NCI-H748 (cell line): ENCODE measurements around the gene CCDC102A.

ENCODE experiments used
- DNase-seq: peaks from one replicate; lab custom pipeline; 2025; ENCODE audit not compliant: unreplicated experiment; lab: John Stamatoyannopoulos, UW

CCDC102A gene

DNA sequence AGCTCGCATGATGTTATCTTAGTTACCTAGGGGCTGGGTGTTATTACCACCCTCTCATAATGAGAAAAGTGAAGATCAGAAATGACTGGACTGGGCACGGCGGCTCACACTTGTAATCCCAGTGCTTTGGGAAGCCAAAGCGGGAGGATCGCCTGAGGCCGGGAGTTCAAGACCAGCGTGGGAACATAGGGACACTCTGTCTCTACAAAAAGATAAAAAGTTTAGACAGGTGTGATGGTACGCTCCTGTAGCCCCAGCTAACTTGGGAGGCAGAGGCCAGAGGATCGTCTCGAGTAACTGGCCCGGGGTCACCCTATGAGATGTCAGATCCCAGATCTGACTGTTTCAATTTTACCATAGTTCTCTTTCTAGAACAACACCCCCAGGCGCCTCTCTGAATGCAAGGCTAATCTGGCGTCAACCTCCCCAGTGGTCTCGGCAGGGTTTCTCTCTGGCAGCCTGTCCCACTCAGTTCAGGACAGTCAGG is 1.9 kb upstream of the CCDC102A start:
- no peak for DNase-seq

DNA sequence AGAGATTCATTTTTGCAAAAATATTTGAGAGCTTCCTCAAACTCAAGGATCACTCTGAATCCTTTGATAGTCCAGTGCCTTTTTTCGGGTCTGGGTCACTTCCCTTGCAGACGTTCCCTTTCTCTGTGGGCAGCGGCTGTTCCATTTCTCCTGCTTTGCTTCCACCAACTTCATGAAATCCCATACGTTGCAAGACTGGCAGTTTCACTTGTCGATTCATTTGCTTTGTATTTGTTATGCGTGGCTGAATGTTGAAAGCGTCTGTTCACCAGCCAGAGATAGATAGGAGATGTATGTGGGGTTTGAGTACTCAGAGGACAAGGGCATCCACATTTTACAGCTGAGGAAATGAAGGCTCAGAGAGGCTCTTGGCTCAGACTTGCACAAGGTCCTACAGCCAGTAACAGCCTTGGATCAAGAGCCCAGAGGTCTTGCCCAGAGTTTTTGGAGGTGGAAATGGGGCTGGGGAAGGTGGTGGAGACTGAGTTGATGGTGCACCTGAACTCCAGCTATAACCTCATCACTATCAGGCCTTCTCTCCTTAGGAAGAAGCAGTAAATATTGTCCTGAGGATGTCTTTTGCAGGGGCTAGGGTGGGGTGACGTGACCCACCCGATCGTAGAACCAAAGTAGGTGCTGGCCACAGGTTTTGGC is 1.3 kb upstream of the CCDC102A start:
- DNase-seq: no peak

DNA sequence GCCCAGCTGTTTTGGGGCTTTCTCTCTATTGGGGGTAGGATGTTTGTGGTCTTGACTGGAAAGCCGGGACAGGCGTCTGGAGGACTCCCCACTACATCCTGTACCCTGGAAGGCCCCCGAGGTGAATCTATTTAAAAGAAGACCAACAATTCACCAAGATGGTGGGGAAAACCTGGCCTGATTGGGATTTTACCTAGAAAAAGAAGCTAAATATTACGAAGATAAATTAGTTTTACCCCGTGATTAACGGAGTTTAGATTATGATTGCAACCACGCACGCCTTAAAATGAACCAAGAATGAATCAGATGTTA is 779 bp upstream of the CCDC102A start:
- no peak for DNase-seq

DNA sequence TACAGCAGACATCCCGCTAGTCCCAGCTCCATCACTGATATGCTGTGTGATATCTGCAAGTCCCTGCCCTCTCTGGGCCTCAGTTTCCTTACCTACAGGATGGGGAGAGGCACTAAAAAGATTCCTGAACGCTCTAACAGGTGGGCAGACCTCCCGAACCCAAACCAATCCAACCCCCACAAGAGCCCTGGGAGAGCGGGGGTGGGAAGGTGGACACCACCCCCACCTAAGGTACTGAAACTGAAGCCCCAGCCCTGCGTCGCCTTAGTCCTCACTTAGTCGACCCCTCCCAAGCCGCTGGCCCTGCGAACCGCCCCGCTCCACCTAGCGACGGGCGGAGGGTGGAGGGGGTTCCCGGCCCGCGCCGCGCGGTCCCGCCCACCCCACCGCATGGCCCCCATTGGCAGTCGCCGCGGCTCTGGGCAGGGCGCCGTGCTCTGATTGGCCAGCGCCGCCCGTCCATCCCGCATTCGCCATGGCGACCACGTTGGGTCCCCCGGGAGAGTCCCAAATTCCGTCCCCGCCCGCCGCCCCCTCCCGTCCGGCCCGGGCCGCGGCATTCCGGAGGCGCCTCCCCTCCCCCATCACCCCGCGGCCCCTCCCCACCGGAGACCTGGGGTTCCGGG is 578 bp downstream of the CCDC102A start:
- peak; percentile 69 for DNase-seq

DNA sequence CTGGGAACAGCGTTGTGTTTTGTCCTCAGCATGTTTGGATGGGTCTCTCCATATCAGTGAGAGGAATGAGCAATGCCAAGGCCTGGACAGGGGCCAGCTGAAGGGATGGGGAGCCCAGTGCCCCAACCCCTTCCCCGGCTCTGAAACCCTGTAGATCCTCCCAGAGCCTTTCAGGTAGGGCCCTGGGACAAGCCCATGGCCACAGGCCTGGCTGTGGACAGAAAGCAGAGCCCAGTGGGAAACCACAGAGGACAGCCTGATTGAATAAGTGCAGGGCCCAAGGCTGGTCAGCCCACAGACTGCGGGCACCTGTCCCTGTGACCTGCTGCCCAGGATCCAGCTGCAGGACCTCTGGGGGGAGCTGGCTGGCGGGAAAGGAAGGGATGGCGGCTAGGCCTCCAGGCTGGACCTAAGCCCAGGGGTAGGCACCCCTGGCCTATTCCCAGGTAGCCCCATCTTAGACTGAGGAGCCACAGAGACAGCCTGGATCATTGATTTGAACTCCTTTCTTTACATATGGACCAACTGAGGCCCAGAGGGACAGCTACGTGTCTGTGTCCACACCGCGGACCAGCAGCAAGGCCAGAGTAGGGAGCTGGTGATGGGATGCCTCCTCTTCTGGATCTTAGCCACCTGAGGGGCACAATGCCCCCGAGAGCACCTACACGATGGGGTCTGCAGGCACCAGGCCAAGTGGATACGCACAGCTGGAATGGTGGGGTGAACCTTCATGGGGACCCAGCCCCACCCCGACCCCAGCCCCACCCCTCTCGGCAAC is 1.3 kb downstream of the CCDC102A start:
- DNase-seq: no peak

DNA sequence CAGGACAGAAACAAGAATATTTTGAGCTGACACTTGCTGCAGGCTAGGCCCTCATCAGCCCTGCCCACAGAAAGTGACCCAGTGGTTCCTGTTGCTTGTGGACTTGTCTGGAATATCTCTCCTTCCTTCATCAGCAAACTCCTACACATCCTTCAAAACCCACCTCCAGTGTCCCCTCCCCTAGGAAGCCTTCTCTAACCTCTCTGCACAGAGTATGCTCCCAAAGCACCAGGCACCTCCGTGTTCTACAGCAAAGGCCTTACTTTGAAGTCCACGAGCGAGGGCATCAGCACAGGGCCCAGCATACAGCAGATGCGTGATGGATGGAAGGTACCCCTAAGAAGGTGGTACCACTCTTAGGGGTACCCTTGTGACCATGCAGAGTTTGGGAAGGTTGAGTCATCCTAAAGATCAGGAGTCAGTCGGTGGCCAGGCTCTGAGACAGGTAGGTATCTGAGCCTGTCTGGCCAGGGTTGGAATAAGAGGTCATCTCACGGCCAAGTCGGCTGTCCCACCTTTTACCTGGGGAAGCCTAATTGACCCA is 2.0 kb downstream of the CCDC102A start:
- no peak for DNase-seq

DNA sequence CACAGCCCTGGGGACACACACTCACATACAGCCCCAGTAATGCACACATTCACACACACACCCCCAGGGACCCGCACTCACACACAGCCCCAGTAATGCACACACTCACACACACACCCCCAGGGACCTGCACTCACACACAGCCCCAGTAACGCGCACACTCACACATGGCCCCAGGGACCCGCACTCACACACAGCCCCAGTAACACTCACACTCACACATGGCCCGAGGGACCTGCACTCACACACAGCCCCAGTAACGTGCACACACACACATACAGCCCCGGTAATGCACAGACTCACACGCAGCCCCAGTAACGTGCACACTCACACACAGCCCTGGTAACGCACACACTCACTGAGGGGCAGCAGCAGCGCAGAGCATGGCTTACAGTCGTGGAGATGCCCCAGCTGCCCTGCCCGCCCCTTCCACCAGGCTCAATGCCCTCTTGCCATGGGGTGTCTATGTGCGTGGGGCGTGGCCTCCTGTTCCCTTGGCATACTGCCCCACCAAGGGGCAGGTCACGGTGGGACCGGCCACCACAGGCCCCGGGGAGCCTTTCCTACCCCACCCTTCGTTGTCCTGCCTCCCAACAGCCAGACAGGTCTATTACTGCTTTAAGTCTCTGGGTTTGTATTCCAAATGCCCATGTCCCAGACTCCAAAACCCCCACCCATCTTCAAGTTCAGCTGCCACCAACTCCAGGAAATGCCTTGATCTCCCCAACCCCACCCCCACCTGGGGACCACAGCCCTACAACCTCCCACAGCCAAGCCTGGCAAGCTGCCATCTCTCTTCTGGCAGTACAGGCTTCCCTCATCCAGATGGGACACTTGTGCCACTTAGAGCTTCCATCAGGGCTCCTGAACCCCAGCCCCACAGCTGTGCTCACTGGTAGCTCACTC is 2.7 kb downstream of the CCDC102A start:
- no peak for DNase-seq

DNA sequence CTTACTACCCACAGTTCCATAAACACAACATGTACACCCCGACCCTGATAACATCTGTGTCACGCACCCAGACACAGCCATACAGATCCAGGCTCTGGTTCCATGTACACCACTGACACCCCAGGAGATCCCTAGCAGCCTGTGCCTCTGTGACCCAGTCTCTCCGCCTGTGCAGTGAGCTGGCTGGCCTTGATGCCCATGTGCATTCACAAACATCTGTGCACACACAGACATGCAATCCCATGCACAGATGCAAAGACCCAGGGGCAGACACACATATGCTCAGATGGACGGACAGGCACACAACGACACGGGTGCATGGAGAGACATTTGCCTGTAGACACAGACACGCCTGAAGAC is 4.1 kb downstream of the CCDC102A start:
- DNase-seq: no peak

DNA sequence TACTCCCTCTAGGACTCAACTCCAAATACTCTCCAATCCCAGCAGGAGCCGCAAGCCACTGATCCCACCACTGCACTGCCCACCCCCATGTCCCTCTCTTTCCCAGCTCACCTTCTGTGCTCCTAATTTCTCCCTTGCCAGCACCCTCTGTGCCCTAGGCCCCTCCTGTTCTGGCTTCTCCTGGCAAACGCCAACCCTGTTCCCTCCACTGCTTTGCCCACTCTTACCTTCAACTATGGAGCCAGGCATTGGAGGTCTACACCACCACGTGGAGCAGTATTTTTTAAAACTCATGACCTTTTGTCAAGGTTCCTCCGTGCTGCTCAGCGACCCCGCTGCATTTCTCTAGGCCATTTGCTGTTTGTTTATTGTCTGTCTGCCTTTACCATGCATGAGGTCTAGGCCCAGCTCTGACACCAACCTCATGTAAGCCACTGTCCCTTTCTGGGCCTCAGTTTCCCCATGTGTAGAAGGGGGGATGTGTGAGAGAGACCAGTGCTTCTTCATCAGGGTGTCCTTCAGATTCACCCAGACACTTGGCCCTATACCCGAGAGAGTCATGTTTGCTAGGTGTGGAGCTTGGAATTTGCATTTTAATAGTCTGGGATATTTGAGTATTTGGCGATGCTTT is 4.6 kb downstream of the CCDC102A start:
- DNase-seq: no peak

DNA sequence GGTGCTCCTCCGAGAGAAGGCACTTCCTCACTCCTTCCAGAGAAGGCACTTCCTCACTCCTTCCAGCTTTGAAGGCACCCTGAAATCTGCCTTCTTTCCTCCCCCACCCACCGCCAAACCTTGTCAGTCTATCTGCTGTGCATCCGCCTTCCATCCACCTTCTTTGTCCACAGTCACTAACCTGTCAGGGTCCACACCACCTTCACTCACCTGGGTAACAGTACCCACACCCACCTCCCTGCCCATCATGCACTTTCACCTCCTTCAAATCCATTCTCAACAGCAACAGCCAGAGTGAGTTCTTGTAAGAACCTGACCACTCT is 5.2 kb downstream of the CCDC102A start:
- no peak for DNase-seq

DNA sequence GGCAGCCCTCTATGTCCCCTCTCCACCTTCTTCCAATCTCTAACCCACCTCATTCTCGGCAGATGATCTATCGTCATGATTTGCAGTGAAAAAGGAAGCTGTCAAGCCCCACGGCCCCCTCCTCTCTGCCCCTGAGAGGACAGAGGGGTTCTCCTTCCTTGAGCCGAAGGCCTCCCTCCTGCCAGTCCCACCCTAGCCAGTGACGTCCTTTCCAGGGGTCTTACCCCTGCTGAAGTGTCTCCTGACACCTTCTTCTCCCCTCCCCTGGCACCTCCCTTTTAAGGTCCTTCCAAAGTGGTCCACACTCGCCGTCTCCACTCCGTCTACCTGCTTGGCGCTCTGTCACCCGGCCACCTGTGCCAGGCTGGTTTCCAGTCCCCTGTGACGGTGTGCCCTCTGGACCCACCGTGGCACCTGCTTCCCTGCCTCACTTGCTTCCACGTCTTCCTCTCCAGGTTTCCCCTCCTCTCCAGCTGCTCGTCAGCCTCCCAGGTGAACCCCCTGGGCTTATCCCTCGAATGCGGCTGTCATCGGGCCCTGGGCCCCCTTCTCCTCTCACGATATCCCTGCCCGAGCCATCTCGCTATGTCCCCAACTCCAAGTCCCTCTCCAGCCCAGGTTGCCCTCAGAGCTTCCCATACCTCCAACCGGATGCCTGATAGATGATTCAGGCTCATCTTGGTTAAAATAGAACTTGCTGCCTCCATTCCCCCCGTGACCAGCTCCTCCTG is 5.7 kb downstream of the CCDC102A start:
- no peak for DNase-seq

DNA sequence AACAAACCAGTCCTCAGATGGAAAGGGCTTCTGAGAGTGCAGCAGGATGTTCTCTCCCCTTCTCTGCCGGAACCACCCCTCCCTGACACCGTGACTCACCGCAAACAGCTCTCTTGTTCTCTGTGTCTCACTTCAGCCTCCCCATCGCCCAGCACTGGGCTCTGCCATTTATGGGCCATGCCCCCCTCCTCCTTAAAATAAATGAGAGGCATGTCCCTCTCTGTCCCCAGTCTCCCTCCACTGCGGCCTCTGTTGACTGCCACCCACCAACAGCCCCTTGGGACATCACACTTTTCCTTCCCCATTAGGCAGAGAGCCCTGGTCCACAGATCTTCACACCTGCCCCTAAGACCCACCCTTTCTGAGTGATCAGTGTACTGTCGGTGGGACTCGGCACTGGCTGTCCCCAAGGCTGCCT is 6.3 kb downstream of the CCDC102A start:
- no peak for DNase-seq

DNA sequence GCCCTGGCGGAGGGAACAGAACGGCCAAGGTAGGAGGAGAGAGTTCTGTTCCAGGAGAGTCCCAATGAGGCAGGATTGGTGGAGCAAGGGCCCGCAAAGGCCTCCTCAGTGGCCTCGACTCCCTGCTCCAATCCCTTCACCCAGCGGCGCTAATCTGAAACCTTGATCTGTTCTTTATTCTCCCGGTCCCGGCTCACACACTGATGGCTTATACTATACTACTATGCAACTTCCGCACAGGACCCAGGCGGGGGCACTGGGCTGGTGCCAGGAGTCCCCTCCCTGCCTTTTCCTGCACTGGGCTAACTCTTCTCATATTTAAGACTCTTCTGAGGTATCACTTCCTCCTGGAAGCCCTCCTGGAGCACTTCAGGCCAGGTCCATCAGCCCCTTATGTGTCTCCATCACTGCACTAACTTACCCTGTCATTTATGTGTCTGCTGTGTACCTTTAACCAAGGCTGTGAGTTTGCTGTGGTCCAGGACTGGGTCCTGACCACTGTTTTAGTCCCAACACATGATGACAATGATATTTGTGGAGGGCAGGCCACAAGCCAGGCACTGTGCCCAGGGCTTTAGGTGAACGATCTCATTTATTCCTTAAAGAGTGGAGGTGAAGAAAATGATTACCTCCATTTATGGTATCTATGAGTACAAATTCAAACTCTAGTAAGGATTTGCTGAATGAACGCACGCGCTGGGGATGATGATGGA is 6.8 kb downstream of the CCDC102A start:
- DNase-seq: no peak

DNA sequence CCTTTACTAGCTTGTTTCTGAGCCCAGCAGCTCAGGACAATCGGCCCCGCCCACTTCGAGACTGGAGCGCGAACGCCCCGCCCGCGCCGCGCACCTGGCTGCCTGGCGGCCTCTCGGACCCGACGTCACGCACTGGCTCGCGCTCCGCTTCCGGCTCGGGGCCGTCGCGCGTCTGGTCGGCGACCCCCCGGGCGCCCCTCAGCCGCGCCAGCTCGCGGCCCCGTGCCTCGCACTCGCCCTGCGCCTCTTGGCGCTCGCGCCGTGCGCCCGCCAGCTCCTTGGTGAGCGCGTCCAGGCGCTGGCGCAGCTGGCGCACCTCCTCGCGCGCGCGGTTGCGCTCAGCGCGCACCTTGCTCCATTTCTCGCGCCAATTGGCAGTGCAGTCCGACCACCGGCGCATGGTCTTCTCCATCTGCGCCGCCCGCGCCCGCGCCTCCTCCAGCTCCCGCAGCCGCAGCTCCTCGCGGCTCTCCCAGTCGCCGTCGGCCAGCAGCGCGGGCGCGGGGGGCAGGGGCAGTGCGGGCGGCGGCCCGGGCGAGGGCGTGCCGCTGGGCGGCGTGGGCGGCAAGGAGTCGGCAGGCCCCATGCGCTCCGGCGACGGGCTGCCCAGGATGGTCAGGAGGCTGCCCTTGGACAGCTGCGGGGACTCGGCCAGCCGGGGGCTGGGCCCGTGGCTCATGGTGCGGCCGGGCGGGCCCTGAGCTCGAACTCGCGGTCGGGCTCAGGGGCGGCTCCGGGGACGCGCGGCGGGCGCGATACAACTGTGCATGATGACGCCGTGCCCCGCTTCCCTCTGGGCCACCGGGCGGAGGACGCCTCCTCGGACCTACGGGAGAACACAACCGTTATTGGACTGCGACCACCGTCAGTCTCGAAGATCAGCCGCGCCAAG is 7.6 kb downstream of the CCDC102A start:
- DNase-seq: no peak

DNA sequence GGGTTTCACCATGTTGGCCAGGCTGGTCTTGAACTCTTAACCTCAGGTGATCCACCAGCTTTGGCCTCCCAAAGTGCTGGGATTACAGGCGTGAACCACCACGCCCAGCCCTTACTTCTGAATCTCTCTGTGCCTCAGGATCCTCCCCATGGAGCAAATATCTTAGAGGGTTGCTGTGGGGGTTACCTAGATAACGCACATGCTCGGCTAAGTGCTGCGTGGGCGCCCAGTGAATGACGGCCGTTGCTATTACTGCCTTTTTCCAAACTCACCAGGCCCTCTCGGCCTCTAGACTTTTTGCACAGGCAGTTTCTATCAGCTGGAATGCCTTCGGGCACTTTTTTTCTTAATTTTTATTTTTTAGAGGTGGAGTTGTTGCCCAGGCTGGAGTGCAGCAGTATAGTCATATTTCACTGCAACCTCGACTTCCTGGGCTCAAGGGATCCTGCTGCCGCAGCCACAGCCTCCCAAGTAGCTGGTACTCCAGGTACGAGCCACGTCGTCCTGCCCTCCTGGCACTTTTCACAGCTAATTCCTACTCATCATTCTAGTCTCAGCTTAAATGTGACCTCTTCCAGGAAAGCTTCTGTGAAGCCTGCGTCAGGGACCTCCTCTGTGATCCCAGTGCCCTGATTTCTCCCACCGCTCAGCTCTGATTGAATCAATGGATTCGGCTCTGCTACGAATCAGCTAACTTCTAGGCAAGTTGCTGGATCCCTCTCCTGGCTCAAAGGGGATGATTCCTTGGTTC is 8.6 kb downstream of the CCDC102A start:
- DNase-seq: no peak

DNA sequence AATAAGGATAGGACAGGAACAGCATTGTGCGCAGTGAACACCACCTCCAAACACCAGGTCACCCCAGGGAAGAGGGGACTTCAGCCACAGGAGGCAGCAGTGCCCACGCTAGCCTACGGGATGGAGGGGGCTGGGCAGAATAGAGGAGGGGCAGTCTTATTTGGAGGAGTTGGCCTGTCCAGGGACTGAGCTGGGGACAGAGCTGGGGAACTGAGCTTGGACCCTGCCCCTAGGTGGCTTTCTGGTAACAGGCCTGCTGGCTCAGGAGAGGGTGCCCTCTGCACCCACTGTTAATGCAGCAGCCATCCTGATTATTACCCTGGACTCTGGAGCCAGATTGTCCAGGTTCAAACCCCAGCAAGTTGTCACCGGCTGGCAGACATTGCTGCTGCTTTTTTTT is 9.3 kb downstream of the CCDC102A start:
- no peak for DNase-seq

DNA sequence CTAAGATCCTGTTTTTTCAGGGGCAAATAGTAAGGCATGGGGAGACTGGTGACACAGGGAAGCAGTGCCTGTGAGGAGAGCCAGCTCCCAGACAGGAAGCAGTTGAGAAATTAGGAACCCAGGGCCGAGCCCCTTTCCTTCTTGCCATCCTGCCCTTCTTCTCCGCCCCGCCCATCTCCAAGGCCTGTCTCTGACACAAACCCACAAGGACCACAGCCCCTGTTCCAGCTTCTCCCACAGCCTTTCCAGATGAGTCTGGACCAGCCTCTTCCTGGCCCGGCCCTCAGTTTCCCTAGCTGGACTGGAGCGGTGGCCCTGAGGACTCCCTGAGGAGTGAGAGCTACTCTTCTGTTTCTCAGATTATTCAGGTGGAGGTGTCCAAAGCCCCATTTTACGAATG is 9.9 kb downstream of the CCDC102A start:
- no peak for DNase-seq

DNA sequence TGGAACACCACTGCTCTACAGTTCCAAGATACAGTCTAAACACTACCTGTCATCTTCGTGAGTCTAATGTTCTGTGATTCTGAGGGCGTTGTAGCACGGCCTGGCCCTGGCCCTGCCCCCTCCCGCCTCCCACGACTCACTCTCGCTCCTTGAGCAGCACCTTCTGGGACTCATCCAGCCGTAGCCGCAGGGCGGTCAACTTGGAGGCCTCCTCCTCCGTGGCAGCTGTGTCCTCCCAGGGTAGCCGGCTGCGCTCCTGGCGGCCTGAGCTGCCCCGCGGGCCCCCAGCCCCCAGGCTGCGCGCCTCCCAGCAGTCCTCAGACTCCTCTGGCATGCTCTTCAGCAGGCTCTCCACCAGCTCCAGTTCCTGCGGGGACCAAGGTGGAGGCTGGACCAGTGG is 10.6 kb downstream of the CCDC102A start:
- no peak for DNase-seq
